ENCODE results near the gene CTTN.
"Not testable (repeated sequence)": the region's sequence is repeated elsewhere in the genome, so short reads cannot be mapped to it uniquely, and the experiment has no call there.

DNA sequence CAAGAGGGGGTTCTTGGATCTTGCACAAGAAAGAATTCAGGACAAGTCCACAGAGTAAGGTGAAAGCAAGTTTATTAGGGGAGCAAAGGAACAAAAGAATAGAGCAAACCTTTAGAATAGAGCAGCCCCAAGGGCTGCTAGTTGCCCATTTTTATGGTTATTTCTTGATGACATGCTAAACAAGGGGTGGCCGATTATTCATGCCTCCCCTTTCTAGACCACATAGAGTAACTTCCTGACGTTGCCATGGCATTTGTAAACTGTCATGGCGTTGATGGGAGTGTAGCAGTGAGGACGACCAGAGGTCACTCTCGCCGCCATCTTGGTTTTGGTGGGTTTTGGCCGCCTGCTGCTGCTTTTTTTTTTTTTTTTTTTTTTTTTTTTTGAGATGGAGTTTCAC, 7.4 kb upstream of the CTTN start:
- TF ChIP-seq EZH2 (IDR thresholded peaks at IDR 0.05; ENCODE audit: insufficient read depth, poor library complexity, severe bottlenecking); EZH2phosphoT487 (IDR thresholded peaks at IDR 0.05; ENCODE audit: insufficient read depth, low read depth): not testable (repeated sequence)
